ENCODE measurements around the gene LGALS14. TPM values are rescaled to one million over a fixed set of nuclear protein-coding genes. Genes with fewer than 3 reads are reported as not detected.

Gene LGALS14
- total RNA-seq, 2 experiments from 2014 or later: not detected

GRCh38 chr19:39738814-39739213 lies 34.5 kb downstream of the LGALS14 start:
- Mint-ChIP-seq H3K27me3 (peaks cover 29% of the 10 kb centered on the region), H3K4me1 (peaks cover 9% of the 10 kb centered on the region), H3K36me3 (peaks cover 2% of the 10 kb centered on the region), H3K4me3 (no peak overlapping the region), H3K27ac (no peak overlapping the region), H3K9me3 (peaks cover 1% of the 10 kb centered on the region)
- POLR2A ChIA-PET: no interaction called here
- DNase-seq (no peak), ATAC-seq (ENCODE audit: low read depth) (no peak)

GRCh38 chr19:39740395-39740794 lies 36.1 kb downstream of the LGALS14 start:
- H3K27ac Mint-ChIP-seq: no peak overlapping the region
- peaks cover 9% of the 10 kb centered on the region for H3K4me1 Mint-ChIP-seq
- DNase-seq (no peak), ATAC-seq (ENCODE audit: low read depth) (no peak)
- peaks cover 2% of the 10 kb centered on the region for H3K36me3 Mint-ChIP-seq
- POLR2A ChIA-PET: no interaction called here
- H3K4me3 Mint-ChIP-seq: peak overlapping the region; percentile 72
- peaks cover 1% of the 10 kb centered on the region for H3K9me3 Mint-ChIP-seq
- H3K27me3 Mint-ChIP-seq: peaks cover 37% of the 10 kb centered on the region

- DNase-seq (no peak), ATAC-seq (ENCODE audit: low read depth) (no peak)
- no peak overlapping the region for H3K27ac Mint-ChIP-seq
- H3K9me3 Mint-ChIP-seq: peaks cover 1% of the 10 kb centered on the region
- no peaks in the 10 kb centered on the region for H3K4me1 Mint-ChIP-seq
- H3K36me3 Mint-ChIP-seq: peaks cover 2% of the 10 kb centered on the region
- H3K27me3 Mint-ChIP-seq: peaks cover 44% of the 10 kb centered on the region
- H3K4me3 Mint-ChIP-seq: no peak overlapping the region
- POLR2A ChIA-PET: no interaction called here
Measured at GRCh38 chr19:39745643-39746042, 41.4 kb downstream of the LGALS14 start.

- no peak for ATAC-seq (ENCODE audit: low read depth)
Measured at GRCh38 chr19:39746836-39747529, 42.7 kb downstream of the LGALS14 start.

GRCh38 chr19:39749981-39750380 lies 45.7 kb downstream of the LGALS14 start:
- H3K27me3 Mint-ChIP-seq: peaks cover 33% of the 10 kb centered on the region
- no peak overlapping the region for H3K27ac Mint-ChIP-seq
- ATAC-seq (ENCODE audit: low read depth): no peak
- no peak for DNase-seq
- H3K9me3 Mint-ChIP-seq: no peaks in the 10 kb centered on the region
- no peaks in the 10 kb centered on the region for H3K4me1 Mint-ChIP-seq
- H3K36me3 Mint-ChIP-seq: no peaks in the 10 kb centered on the region
- POLR2A ChIA-PET: no interaction called here
- H3K4me3 Mint-ChIP-seq: no peak overlapping the region

More at GRCh38 chr19:39746836-39747529, 42.7 kb downstream of the LGALS14 start:
- no peak overlapping the region for H3K4me3 Mint-ChIP-seq
- peaks cover 1% of the 10 kb centered on the region for H3K9me3 Mint-ChIP-seq
- H3K36me3 Mint-ChIP-seq: peaks cover 2% of the 10 kb centered on the region
- H3K27ac Mint-ChIP-seq: no peak overlapping the region
- no peaks in the 10 kb centered on the region for H3K4me1 Mint-ChIP-seq
- no peak for DNase-seq
- peaks cover 38% of the 10 kb centered on the region for H3K27me3 Mint-ChIP-seq
- POLR2A ChIA-PET: interaction anchor here (0.6 kb wide), 1 partner anchor 1605 kb away, joined by 3 read pairs; no protein-coding TSS in a partner anchor

GRCh38 chr19:39752390-39752789 lies 48.1 kb downstream of the LGALS14 start:
- H3K9me3 Mint-ChIP-seq: no peaks in the 10 kb centered on the region
- ATAC-seq (ENCODE audit: low read depth) (no peak), DNase-seq (no peak)
- POLR2A ChIA-PET: interaction anchor here (0.6 kb wide), 1 partner anchor 1982 kb away, joined by 3 read pairs; no protein-coding TSS in a partner anchor
- H3K27ac Mint-ChIP-seq: no peak overlapping the region
- no peaks in the 10 kb centered on the region for H3K36me3 Mint-ChIP-seq
- H3K4me3 Mint-ChIP-seq: no peak overlapping the region
- H3K4me1 Mint-ChIP-seq: no peaks in the 10 kb centered on the region
- H3K27me3 Mint-ChIP-seq: peaks cover 29% of the 10 kb centered on the region

DNA sequence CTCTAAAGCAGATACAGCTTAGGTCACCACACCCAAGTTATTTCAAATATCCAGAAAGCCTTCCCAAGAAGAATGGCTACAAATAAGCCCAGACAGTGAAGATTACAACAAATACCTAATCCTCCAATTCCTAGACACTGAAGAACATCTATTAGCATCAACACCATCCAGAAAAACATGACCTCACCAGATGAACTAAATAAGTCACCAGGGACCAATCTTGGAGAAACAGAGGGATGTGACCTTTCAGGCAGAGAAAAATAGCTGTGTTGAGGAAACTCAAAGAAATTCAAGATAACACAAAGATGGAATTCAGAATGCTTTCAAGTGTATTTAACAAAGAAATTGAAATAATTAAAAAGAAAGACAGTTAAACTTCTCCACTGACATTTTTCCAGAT lies 48.5 kb downstream of the LGALS14 start:
- ATAC-seq (ENCODE audit: low read depth): no peak
- H3K27ac Mint-ChIP-seq: no peak overlapping the region
- peaks cover 29% of the 10 kb centered on the region for H3K27me3 Mint-ChIP-seq
- H3K9me3 Mint-ChIP-seq: no peaks in the 10 kb centered on the region
- H3K36me3 Mint-ChIP-seq: no peaks in the 10 kb centered on the region
- no peak overlapping the region for H3K4me3 Mint-ChIP-seq
- no peak for DNase-seq
- POLR2A ChIA-PET: no interaction called here
- H3K4me1 Mint-ChIP-seq: no peaks in the 10 kb centered on the region

- H3K4me3 Mint-ChIP-seq: no peak overlapping the region
- no peak for DNase-seq
Measured at GRCh38 chr19:39754544-39754943, 50.3 kb downstream of the LGALS14 start.

GRCh38 chr19:39754971-39755370 lies 50.7 kb downstream of the LGALS14 start:
- Mint-ChIP-seq H3K4me1 (no peaks in the 10 kb centered on the region), H3K36me3 (no peaks in the 10 kb centered on the region), H3K27ac (no peak overlapping the region), H3K9me3 (no peaks in the 10 kb centered on the region), H3K4me3 (no peak overlapping the region), H3K27me3 (peaks cover 27% of the 10 kb centered on the region)
- POLR2A ChIA-PET: no interaction called here
- no peak for DNase-seq
- no peak for ATAC-seq (ENCODE audit: low read depth)

More at GRCh38 chr19:39754544-39754943, 50.3 kb downstream of the LGALS14 start:
- Mint-ChIP-seq H3K27me3 (peaks cover 27% of the 10 kb centered on the region), H3K9me3 (no peaks in the 10 kb centered on the region), H3K27ac (no peak overlapping the region), H3K36me3 (no peaks in the 10 kb centered on the region), H3K4me1 (no peaks in the 10 kb centered on the region)
- ATAC-seq (ENCODE audit: low read depth): no peak
- POLR2A ChIA-PET: no interaction called here

Other genes with a start within 250 kb of the LGALS14 start
- gene TIMM50, start 223.6 kb upstream of the LGALS14 start, total RNA-seq: 10 to 100 TPM; 42.8 to 46.8 TPM
- under 1 TPM; 0.19 to 0.23 TPM for gene DLL3, start 205.5 kb upstream of the LGALS14 start, total RNA-seq
- not detected for gene SELENOV, start 189.3 kb upstream of the LGALS14 start, total RNA-seq
- gene EID2B, start 171.6 kb upstream of the LGALS14 start, total RNA-seq: 1 to 10 TPM; 6.3 to 7.0 TPM
- gene EID2, start 164.3 kb upstream of the LGALS14 start, total RNA-seq: 10 to 100 TPM; 17.5 to 20.7 TPM
- gene LGALS13, start 102.0 kb upstream of the LGALS14 start, total RNA-seq: not detected
- not detected for gene LGALS16, start 48.6 kb upstream of the LGALS14 start, total RNA-seq
- gene CLC, start 33.5 kb downstream of the LGALS14 start, total RNA-seq: not detected
- not detected for gene LEUTX, start 74.4 kb downstream of the LGALS14 start, total RNA-seq
- 10 to 100 TPM; 15.8 to 17.3 TPM for gene DYRK1B, start 129.7 kb downstream of the LGALS14 start, total RNA-seq
- 100 to 1,000 TPM; 344 to 357 TPM for gene FBL, start 141.9 kb downstream of the LGALS14 start, total RNA-seq
- gene FCGBP, start 230.2 kb downstream of the LGALS14 start, total RNA-seq: 10 to 100 TPM; 13.1 to 14.0 TPM